Activated CD4-positive, alpha-beta T cell treated with anti-CD3 and anti-CD28 coated beads for 48 hours (primary cell): Measurements from ENCODE around the gene ZBTB45.
"Not testable (repeated sequence)": the region's sequence is repeated elsewhere in the genome, so short reads cannot be mapped to it uniquely, and the experiment has no call there.

Experiments used
- DNase-seq: peaks from one replicate; pipeline ENCODE4 v3.0.0-alpha.2; 2020

Gene ZBTB45

DNA sequence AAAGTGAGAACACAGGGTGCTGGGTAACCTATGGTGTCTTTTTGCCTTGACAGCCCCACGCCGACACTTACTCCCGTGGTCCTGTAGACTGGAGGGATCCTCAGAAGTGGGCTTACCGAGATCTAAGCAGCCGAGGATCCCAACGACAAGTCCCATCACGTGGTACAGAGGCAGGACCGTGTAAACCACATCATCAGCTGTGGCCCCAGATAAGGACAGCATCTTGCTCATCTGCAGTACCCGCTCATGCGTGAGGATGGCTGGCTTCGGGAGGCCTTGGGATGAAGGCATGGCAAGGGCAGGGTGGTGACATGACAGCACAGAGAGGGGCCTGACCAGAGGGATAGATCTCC, 9.9 kb downstream of the ZBTB45 start:
- DNase-seq: no peak

DNA sequence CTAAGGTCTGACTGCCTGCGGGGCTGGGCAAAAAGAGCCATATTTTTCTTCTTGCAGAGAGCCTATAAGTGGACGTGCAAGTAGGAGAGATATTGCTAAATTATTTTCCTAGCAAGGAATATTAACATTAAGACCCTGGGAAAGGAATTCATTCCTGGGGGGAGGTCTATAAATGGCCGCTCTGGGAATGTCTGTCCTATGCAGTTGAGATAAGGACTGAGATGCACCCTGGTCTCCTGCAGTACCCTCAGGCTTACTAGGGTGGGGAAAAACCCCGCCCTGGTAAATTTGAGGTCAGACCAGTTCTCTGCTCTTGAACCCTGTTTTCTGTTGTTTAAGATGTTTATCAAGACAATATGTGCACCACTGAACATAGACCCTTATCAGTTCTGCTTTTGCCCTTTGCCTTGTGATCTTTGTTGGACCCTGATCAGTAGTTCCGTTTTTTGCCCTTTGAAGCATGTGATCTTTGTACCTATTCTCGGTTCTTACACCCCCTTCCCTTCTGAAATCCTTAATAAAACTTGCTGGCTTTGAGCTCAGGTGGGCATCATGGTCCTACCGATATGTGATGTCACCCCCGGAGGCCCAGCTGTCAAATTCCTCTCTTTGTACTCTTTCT, 11.9 kb downstream of the ZBTB45 start:
- DNase-seq: not testable (repeated sequence)

DNA sequence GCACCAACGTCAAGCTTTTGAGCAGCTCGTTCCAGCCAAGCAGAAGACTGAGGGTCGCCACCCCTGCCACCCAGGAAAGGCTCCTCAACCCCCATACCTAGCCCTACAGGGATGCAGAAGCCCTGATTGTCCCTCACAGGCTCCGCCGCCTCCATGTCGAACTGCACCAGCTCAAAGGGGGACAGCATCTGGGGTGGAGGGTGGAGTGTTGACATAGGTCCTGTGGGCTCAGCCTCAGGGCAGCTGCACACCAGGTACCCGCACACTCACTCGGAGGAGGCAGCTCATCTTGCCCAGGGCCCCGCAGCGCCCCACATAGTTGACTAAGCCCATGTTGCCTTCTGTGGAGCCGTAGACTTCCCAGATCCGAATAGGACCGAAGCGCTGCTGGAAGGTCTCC, 19.4 kb downstream of the ZBTB45 start:
- no peak for DNase-seq

DNA sequence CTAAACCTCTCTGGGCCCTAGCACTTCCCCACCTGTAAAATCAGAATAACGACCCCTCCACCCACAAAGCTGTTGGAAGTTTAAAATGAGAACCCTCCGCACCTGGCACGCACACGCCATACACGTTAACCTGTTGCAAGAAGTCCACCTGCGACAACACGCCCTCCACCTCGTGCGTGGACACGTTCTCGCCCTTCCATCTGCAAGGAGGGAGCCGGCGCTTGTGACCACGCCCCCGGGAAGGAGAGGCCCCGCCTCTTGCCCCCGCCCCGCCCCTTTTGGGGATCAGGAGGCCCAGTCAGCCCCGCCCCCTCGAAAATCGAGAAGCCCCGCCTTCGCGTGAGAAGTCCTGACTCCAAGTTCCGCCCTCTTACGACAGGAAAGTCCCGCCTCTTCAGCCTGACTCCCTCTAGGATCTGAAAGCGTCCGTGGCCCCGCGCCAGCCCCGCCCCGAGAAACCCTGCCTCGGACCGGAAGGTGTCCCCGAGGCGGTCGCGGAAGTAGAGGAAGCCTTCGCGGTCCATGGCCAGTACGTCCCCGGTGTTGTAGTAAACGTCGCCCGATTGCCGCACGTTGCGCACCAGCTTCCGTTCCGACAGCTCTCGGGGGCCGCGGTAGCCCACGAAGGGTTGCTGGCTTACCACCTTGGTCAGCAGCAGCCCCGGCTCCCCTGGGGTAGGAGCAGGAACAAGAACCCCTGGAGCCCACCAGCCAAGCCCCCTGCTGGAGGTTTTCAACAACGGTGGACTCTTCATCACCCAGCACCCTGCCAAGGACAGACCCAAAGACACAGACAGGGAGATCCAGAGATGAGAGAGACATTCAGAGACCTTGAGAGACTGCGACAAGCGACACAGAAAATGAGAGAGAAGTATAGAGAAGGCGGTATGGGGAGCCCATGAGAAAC, 20.3 kb downstream of the ZBTB45 start:
- peak; percentile 100 for DNase-seq

DNA sequence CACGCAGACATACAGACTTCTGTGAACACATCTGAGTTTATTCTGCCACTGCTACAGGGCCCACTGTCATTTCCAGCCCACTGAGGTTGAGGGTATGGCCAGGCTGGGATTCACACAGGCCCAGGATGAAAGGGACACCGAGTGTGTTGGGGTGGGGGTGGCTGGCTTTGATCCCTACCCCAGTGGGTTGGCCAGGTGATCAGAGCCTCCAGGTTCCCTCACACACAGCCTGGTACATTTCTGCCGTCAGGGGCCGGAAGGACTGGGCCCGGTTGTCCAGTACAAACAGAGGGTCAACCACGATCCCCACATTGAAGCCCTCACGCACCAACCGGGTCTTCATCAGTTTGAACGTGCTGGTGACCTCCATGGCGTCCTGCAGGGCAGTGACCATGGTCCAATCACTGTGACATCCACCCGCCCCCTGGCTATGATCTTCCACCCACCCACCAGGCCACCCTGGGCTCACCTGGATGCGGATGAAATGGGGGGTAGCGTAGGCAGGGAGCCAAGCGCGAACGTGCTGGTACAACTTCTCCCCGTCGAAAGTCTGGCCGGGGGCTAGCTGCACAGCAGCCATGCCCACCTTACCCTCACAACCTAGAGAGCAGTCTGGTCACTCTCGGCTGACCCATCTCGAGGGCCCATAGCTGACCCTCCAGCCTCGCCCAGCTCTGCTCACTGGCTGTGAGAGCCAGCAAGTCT, 21.1 kb downstream of the ZBTB45 start:
- no peak for DNase-seq

DNA sequence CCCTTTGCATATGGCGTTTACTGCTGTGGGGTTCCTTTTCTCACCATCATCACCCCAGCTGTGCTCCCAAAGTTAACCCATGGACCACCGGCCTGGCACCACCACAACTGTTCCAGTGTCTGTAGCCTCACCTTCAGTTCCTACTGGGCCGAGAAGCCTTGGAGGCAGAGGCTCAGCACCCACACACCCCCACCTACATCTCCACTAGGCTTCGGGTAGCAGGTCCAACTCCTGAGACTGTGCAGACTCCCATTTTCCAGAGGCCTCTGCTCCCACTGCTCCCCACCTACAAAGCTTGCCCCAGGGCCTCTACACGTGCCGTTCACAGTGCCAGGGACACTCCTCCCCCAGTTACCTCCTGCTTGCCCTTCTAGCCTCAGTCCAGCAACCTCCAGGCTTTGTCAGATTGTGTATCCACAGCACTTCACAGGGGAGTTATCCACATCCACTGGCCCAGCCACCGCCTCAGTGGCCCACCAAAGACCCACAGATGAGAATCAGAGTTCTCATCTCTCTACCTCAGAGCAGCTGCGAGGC, 21.9 kb downstream of the ZBTB45 start:
- DNase-seq: no peak

DNA sequence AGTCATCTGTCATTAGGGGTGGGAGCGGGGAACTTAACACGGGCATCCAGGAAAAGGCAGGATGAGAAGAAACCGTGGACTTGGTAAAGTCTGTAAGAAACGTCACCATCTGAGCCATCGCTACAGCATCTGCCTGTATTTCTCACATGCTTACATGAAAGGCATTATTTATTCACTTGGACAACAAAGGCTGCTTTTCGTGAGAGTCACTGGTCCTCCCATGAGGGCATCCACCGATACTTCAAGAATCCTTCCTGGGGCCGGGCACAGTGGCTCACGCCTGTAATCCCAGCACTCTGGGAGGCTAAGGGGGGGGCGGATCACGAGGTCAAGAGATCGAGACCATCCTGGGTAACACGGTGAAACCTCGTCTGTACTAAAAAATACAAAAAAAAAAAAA, 27.3 kb downstream of the ZBTB45 start:
- no peak for DNase-seq

DNA sequence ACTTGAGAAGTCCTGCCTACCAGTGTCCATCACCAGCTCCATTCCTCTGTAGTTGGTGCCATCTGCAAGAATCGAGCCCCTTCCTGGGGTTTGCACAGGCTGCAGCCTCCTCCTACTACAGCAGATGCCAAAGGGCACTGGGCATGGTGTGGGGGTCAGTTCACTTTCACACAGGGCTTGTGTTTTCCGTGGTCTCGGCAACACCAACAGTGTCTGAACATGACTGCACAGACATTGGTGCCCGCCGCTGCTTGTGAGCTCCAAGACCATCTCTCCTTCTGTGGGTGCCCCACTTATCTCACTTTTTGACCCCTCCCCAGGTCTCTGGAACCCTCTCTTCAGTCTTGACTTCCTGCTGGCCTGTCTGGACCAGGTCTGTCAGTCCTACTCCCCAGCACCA, 28.2 kb downstream of the ZBTB45 start:
- DNase-seq: no peak

DNA sequence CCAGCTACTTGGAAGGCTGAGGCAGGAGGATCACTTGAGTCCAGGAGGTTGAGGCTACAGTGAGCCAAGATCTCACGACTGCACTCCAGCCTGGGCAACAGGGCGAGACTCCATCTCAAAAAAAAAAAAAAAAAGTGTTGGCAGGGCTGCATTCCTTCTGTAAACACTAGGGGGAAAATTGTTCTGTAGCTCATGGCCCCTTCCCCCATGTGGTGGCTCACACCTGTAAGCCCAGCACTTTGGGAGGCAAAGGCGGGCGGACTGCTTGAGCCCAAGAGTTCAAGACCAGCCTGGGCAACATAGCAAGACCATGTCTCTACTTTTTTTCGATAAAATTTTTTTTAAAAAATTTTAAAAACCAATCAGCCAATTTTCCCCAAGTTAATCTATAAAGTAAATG, 35.3 kb downstream of the ZBTB45 start:
- peak; percentile 30 for DNase-seq

DNA sequence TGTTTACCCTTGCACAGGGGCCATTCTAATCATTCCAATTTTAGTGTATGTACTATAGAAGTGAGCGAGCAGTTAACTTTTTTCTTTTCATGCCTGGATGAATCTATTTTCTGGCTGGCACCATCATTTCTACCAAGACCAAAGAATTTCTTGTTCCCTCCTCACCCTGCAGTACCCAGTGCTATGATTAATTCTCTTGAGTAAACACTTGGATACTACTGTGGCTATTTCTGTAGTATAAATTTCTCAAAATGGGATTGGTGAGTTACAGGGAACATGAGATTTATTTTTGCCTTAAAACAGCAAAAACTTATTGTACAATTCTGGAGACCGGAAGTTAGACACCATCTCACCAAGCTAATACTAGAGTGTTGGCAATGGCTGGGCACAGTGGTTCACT, 35.8 kb downstream of the ZBTB45 start:
- no peak for DNase-seq

DNA sequence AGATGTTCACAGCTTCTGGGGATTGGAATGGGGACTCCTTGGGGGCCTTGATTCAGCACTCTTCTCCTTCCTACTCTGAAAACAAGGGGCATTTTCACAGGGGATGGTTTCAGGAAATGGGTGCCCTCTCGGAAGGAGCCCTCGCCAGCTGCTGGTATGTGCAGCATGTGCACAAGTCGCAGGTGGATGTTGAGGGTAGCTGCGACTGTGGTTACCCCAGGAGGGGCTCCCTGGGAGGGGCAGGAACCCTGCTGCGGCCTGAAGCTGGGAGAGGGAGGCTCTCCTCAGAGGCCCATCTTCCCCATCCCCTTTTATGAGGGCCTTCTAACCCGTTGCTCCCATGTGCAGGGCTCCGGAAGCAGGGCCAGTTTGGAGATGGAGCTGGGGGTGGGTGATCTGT, 37.2 kb downstream of the ZBTB45 start:
- no peak for DNase-seq

DNA sequence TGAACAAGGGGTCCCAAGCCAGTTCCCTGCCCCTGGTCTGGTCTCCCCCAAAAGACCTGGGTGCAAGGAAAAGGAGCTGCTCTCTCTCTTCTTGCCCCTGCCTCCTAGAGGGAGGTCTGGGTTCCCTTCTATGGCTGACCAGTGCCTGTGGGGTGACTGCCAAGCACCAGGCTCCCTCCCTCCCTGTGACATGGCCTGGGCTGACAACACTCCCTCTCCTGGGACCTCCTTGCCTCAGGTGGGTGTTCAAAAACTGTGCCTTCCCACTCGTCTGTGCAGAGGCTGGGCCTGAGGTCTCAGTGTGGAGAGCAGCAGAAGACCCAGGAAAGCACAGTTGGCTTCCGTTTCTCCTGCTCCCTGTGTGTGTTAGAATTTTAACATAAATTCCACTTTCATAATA, 38.8 kb downstream of the ZBTB45 start:
- no peak for DNase-seq

DNA sequence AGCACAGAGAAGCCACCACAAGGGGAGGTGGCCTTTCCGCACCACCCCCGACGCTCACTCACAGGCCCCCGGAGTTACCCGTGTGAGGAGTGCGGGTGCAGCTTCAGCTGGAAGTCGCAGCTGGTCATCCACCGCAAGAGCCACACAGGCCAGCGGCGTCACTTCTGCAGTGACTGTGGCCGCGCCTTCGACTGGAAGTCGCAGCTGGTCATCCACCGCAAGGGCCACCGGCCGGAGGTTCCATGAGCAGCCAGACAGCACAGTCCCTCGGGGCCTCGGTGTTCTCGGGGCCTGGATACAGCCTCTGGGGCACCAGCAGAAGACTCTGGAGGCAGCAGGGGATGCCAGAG, 39.2 kb downstream of the ZBTB45 start:
- no peak for DNase-seq

DNA sequence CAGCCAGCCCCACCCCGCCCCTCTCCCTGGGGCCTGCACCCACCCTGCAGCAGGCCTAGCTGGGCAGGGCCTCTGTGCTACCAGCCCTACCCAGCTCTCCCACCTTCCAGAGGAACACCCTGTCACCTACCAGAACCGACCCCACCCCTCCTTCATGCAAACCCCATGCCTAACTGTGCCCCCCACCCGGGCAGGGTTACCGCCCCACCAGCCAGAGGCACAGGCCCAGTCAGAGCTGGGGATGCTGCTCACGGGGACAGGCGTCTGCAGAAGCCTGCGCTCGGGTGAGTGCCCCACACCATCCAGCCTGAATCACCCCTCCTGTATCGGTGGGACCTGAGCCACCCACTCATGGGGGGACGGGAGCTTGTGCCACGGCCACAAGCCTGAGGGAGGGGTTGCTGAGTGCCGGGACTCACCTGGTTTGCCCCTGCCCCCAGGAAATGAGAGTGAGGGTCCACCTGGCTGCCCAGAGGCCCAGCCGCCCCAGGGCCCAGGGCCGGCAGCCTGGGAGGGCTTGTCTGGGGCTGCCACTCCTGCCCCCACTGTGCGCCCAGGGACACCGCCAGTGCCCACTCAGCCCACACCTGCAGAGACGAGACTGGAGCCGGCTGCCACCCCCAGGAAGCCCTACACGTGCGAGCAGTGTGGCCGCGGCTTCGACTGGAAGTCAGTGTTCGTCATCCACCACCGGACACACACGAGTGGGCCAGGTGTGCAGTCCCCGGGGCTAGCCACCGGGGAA, 39.7 kb downstream of the ZBTB45 start:
- DNase-seq: no peak

DNA sequence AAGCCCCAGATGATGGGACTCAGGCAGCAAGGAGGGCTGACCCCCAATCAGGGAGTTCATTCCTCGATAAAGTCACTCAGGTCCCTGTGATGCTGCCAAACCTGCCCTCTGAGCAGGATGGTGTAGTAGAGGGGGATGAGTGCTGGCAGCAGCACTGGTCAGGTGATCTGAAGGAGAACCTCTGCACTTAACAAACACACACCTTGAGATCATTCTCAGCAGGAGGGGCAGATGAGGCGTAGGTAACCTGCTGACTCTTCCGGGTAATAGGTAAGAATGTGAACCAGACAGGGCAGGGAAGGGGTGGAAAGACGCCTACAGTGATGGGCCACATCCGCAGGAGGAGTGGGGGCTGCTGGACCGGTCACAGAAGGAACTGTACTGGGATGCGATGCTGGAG, 40.3 kb downstream of the ZBTB45 start:
- DNase-seq: no peak

DNA sequence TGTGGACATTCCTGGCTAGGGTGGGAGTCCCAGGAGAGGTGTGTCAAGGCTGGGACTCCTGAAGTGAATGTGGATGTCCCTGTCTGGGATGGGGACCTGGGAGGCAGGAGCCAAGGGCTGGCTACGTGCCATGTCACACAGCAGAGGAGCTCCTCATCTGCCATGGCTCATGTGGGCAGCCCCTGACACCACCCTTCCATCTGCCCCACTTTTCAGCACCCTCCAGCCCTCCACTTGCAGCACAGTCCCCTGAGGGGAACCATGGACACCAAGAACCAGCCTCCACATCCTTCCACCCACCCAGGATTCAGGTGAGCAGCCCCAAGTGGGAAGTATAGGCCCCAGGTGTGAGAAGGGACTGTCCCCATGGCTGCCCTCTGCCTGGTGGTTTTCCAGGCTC, 41.7 kb downstream of the ZBTB45 start:
- DNase-seq: no peak

DNA sequence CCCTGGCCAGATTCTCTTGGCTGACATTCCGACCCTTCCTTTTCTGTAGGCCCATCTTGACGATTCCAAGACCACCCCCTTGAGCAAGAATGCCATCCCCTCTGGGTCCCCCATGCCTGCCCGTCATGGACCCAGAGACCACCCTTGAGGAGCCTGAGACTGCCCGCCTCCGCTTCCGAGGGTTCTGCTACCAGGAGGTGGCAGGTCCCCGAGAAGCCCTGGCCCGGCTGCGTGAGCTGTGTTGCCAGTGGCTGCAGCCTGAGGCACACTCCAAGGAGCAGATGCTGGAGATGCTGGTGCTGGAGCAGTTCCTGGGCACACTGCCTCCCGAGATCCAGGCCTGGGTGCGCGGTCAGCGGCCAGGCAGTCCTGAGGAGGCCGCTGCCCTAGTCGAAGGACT, 42.5 kb downstream of the ZBTB45 start:
- DNase-seq: no peak

DNA sequence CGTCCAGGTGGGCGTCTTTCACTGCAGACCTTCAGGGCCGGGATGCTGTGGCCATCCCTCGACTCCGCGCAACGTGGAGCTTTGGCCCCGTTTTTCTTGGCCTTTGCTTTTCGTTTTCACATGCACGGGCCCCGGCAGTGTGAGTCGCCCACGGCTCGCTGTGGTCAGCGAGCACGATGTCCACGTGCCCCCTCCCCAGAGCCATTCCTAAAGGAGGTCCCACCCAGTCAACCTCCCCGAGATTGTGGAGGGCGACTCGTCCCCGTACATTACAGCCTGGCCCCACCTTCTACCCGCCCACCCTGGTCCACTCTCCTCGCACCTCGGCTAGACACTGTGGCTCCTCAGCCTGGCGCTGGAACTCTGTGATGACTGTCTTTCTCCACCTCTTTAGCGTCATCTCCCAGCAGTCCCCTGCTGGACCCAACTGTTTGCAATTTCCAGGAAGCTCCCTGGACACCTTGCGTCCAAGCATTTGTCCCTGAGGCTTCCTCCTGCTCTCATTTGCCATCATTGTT, 43.1 kb downstream of the ZBTB45 start:
- no peak for DNase-seq

DNA sequence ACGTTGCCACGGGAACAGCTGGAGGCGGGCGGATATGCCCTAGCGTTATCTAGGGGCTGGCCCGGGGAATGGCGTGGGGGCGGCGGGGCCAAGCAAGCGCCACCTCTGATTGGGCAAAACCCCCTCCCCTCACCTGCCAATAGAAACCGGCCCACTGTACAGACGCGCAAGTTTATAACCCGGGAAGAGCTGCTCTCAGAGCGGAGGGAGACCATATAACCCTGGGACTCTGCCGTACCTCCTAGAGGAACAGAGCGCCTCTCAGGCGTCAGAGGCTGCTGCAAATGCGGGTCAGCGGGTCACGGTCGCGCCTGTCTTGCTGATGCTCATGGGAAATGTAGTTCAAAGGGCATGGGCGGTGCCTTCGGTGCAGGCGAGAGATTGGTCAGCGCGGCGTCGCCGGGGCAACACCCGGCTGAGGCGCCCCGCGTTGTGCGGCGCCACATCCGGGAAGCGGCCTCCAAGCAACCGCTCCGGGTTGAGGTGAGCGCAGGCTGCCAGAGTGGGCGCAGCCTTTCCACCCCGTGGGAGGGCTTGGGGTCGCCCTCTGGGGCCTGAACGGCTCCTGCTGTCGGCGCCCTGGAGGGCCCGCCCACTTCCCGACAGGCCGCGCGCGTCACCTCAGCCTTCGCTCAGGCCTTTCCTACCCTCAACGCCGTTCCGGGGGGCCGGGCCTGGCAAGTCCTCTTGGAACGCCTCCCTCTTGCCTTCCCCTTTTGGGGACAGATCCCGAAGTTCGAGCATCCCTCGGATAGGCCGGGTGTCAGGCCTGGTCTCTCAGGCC, 43.7 kb downstream of the ZBTB45 start, which contains the start of gene ZNF446:
ZNF446 (plus strand) TSS at position 639 of the 784 bp plus-strand sequence. CDS start 867 bp downstream, outside the sequence.
- peak; percentile 96 for DNase-seq

DNA sequence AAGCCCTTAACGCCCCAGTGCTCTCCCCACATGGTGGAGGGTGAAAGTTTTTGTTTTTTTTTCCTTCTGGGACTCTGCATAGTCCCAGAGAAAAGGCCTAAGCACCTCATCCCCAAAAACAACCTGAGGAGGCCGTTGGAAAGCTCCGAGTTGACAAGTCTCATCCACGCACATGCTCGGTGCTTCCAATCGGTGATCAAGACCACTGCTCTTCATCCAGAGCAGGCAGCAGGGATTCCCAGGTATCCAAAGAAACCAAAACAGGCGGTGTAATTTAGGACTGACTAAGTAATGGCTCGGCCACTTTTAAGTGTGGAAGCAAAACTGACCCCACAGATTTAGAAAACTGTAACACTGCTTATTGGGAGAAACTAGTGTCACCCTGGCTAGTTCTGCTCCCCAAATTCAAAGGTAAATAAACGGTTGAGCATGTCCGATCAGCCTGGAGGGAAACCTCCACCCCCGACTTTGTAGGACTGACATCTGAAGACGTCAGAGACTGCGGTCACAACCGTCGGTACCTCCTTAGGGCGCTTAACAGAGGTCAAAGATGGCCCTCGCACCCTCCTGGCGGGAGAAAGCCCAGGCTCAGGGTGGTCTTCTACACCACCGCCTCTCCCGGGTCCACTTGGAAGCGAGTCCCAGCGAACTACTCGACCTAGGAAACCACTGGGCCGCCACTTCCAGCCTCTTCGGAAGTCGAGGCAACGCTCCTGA, 44.5 kb downstream of the ZBTB45 start:
- DNase-seq: no peak
